ENCODE results near the gene RNF212. TPM values are rescaled to one million over a fixed set of nuclear protein-coding genes. Genes with fewer than 3 reads are reported as not detected.

RNF212 gene
- total RNA-seq, 4 donors from 2014 or later: 3.8 to 9.7 (median 7.3) TPM

- WGBS: 85% methylated on average over 7 of the region's 7 CpGs
- Histone ChIP-seq H3K9me3 (no peaks in the 10 kb centered on the region), H3K4me1 (no peaks in the 10 kb centered on the region), H3K36me3 (no peaks in the 10 kb centered on the region), H3K4me3 (no peak overlapping the region), H3K27ac (replicated peaks in 1 of 4) (no peak overlapping the region), H3K27me3 (peaks cover 0 to 47% (median 0%) of the 10 kb centered on the region in 4 donors)
- intact Hi-C loops (cut with DNase I): no loop called here
- TF ChIP-seq POLR2A (IDR thresholded peaks at IDR 0.05; ENCODE audit: low read depth) (no peak), CTCF (IDR thresholded peaks at IDR 0.05) (no peak), POLR2AphosphoS5 (IDR thresholded peaks at IDR 0.05) (no peak), EP300 (IDR thresholded peaks at IDR 0.05) (no peak)
- no peak for DNase-seq (ENCODE audit: extremely low spot score)
Observed at GRCh38 chr4:1085404-1085799, 28.0 kb downstream of the RNF212 start.

GRCh38 chr4:1084796-1085403 lies 28.5 kb downstream of the RNF212 start:
- no peaks in the 10 kb centered on the region for H3K36me3 ChIP-seq
- DNase-seq (ENCODE audit: extremely low spot score): no peak
- H3K27ac ChIP-seq (replicated peaks in 1 of 4): no peak overlapping the region
- no peak overlapping the region for H3K4me3 ChIP-seq
- no peaks in the 10 kb centered on the region for H3K4me1 ChIP-seq
- TF ChIP-seq CTCF (IDR thresholded peaks at IDR 0.05): no peak
- TF ChIP-seq POLR2A (IDR thresholded peaks at IDR 0.05; ENCODE audit: low read depth): no peak
- no peak for TF ChIP-seq EP300 (IDR thresholded peaks at IDR 0.05)
- no peak for TF ChIP-seq POLR2AphosphoS5 (IDR thresholded peaks at IDR 0.05)
- WGBS: 76% methylated on average over 12 of the region's 13 CpGs
- intact Hi-C loops (cut with DNase I): no loop called here
- no peaks in the 10 kb centered on the region for H3K9me3 ChIP-seq
- H3K27me3 ChIP-seq: peaks cover 0 to 52% (median 0%) of the 10 kb centered on the region in 4 donors

- DNase-seq (ENCODE audit: extremely low spot score): no peak
Observed at GRCh38 chr4:1084394-1084793, 29.0 kb downstream of the RNF212 start.

GRCh38 chr4:1082215-1083182 lies 30.9 kb downstream of the RNF212 start:
- intact Hi-C loops (cut with DNase I): no loop called here
- H3K4me1 ChIP-seq: no peaks in the 10 kb centered on the region
- no peak overlapping the region for H3K27ac ChIP-seq (replicated peaks in 1 of 4)
- H3K9me3 ChIP-seq: no peaks in the 10 kb centered on the region
- no peak for DNase-seq (ENCODE audit: extremely low spot score)
- WGBS: 81% methylated on average over 23 of the region's 29 CpGs
- H3K4me3 ChIP-seq: no peak overlapping the region
- TF ChIP-seq CTCF (IDR thresholded peaks at IDR 0.05): no peak
- no peak for TF ChIP-seq POLR2AphosphoS5 (IDR thresholded peaks at IDR 0.05)
- no peak for TF ChIP-seq POLR2A (IDR thresholded peaks at IDR 0.05; ENCODE audit: low read depth)
- no peak for TF ChIP-seq EP300 (IDR thresholded peaks at IDR 0.05)
- H3K36me3 ChIP-seq: no peaks in the 10 kb centered on the region
- H3K27me3 ChIP-seq: peaks cover 0 to 65% (median 0%) of the 10 kb centered on the region in 4 donors

More at GRCh38 chr4:1084394-1084793, 29.0 kb downstream of the RNF212 start:
- peaks cover 0 to 57% (median 0%) of the 10 kb centered on the region in 4 donors for H3K27me3 ChIP-seq
- WGBS: 85% methylated on average over 7 of the region's 7 CpGs
- no peaks in the 10 kb centered on the region for H3K4me1 ChIP-seq
- no peak overlapping the region for H3K27ac ChIP-seq (replicated peaks in 1 of 4)
- H3K9me3 ChIP-seq: no peaks in the 10 kb centered on the region
- TF ChIP-seq POLR2AphosphoS5 (IDR thresholded peaks at IDR 0.05) (no peak), POLR2A (IDR thresholded peaks at IDR 0.05; ENCODE audit: low read depth) (no peak), CTCF (IDR thresholded peaks at IDR 0.05) (no peak), EP300 (IDR thresholded peaks at IDR 0.05) (no peak)
- intact Hi-C loops (cut with DNase I): no loop called here
- no peaks in the 10 kb centered on the region for H3K36me3 ChIP-seq
- no peak overlapping the region for H3K4me3 ChIP-seq

All from esophagus muscularis mucosa (tissue), 4 donors.